Astrocyte of the spinal cord (primary cell): ENCODE measurements around the gene KCNQ1.

Experiments used
- DNase-seq: peaks from one replicate; pipeline ENCODE4 v3.0.0; 2011; ENCODE audit warnings: low read depth, low spot score
- H3K4me3 ChIP-seq: 2 replicates; pipeline ENCODE4 v1.5.1; 2011; ENCODE audit warnings: low read depth, mild to moderate bottlenecking, low read length, moderate library complexity
- in situ Hi-C: cut with HindIII; loops from 2 replicates; pipeline ENCODE4 v1.10.0; 2017; ENCODE audit warnings: low sequenced_read_pairs
- TF ChIP-seq, protein P1 (sequence below): IDR thresholded peaks from 2 replicates; pipeline ENCODE4 v1.5.1; 2012; ENCODE audit warnings: low read depth, mild to moderate bottlenecking, low read length, inconsistent platforms

The KCNQ1 gene

GRCh38 chr11:2789791-2790567 lies 345.2 kb downstream of the KCNQ1 start:
- DNase-seq: no peak
- in situ Hi-C loops: no loop called here
- H3K4me3 ChIP-seq: no peak overlapping the region
- TF ChIP-seq, protein P1, sequence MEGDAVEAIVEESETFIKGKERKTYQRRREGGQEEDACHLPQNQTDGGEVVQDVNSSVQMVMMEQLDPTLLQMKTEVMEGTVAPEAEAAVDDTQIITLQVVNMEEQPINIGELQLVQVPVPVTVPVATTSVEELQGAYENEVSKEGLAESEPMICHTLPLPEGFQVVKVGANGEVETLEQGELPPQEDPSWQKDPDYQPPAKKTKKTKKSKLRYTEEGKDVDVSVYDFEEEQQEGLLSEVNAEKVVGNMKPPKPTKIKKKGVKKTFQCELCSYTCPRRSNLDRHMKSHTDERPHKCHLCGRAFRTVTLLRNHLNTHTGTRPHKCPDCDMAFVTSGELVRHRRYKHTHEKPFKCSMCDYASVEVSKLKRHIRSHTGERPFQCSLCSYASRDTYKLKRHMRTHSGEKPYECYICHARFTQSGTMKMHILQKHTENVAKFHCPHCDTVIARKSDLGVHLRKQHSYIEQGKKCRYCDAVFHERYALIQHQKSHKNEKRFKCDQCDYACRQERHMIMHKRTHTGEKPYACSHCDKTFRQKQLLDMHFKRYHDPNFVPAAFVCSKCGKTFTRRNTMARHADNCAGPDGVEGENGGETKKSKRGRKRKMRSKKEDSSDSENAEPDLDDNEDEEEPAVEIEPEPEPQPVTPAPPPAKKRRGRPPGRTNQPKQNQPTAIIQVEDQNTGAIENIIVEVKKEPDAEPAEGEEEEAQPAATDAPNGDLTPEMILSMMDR: no peak

DNA sequence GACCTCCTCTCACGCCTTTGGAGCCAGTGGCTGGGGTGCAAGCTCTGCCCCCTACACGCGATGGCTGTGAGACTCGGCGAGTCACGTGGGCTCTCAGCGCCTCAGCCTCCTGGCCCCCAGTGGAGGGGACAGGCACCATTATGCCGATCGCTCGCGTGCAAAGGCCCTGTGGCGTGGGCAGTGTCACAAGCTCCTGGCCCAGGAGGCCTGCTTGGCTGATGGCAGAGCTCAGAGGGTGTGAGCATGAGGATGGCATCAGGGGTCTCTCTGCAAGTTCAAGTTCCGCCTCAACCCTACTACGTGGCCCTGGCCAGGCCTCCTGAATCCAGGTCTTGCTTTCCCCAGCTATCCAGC lies 345.7 kb downstream of the KCNQ1 start:
- DNase-seq: no peak
- in situ Hi-C loops: no loop called here
- TF ChIP-seq, protein P1: no peak
- H3K4me3 ChIP-seq: no peak overlapping the region

GRCh38 chr11:2791139-2791520 lies 346.3 kb downstream of the KCNQ1 start:
- H3K4me3 ChIP-seq: no peak overlapping the region
- in situ Hi-C loops: no loop called here
- DNase-seq: no peak
- TF ChIP-seq, protein P1: no peak

DNA sequence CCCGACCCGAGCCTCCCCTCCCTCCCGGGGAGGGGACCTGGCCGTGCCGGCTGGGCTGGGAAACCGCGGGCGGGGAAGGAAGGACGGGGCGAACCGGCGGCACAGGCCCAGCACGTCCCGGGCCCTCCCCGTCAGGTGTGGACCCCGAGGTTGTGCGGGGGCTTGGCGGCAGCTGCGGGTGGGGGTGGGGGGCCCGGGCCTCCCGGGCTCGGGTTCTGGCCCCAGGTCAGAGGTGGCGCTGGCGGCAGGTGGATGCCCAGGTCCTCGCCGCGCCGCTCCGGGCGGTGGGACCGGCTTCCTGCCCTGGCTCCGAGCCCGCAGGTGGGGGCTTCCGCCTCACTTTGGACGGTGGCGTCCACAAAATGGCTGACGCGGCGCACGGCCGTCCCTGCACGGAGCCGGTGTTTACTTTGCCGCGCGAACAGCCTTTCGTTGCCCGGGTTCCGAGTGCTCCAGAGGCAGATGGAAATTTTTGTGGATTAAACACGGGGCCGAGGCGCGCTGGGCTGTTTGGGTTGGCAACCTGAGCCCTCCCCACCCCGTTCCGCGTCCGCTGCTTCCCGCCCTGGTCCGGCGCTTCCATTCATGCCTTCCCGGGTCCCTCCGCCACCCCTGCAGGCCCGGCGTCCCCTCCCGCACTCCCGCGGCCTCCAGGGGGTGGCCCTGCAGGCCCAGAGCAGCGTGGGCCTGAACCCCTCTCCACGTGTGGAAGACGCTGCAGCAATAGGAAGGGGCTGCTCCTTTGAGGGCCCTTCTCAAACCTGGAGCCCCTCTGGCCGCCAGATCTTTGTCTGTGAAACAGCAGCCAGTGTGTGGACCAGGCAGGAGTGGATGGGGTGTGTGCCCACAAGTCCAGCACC lies 346.9 kb downstream of the KCNQ1 start:
- no peak for DNase-seq
- H3K4me3 ChIP-seq: peak overlapping the region; percentile 28
- in situ Hi-C loops: no loop called here
- TF ChIP-seq, protein P1: no peak

DNA sequence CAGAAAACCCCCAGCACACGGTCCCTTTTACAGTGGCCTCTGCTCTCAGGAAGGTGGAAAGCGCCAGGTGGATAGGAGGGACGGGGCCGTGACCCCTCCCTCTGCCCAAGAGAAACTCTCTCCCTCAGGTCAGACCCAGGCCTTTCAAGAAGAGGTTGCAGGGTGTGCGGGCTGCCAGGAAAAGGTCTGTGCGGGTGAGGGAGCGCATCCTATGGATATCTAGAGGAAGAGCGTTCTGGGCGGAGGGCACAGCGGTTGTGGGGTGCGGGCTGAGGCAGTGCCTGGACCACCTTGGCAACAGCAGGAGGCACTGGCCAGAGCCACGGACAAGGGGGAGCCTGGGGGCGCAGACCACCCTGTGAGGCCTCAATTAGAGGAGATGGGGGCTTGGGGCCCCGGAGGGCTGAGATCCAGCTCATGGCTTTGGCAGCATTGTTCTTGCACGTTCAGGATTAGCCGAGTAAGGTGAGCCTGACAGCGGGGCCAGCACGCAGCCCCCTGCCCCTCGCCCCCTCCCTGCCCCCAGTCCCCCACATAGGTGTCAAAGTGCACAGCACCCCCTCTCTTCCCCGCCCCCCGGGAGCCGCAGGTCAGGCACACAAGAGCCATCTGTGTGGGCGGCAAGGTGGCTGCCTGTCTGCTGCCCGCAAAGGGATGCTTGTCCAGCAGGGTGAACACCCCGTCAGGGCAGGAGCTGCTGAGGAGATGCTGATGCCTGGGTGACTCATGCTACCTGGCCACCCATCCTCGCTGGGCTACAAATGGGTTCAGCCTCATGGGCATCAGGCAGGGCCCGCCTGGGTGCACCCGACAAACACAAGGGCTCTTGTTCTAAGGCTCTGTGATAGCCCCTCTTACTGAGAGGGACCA lies 347.8 kb downstream of the KCNQ1 start:
- no peak for DNase-seq
- in situ Hi-C loops: no loop called here
- TF ChIP-seq, protein P1: no peak
- no peak overlapping the region for H3K4me3 ChIP-seq

GRCh38 chr11:2793701-2794045 lies 348.9 kb downstream of the KCNQ1 start:
- in situ Hi-C loops: no loop called here
- DNase-seq: no peak
- no peak overlapping the region for H3K4me3 ChIP-seq
- TF ChIP-seq, protein P1: no peak
